Smooth muscle cell (in vitro differentiated cells): Measurements from ENCODE around the gene MAP3K5. TPM values are rescaled to one million over a fixed set of nuclear protein-coding genes. Genes with fewer than 3 reads are reported as not detected.
A peak's percentile ranks its signal among the peaks of the same experiment; 100 is the strongest.

Experiments
- DNase-seq: peaks from one replicate; lab custom pipeline; 2025; ENCODE audit not compliant: unreplicated experiment; lab: John Stamatoyannopoulos, UW
- H2AFZ ChIP-seq: fragments of 200-600 bp; sonication (generic); 2 replicates; pipeline ENCODE4 v1.6.0; 2016; ENCODE audit warnings: antibody characterized with exemption, low read depth, mild to moderate bottlenecking
- H3F3A ChIP-seq: fragments of 200-600 bp; sonication (generic); 2 replicates; pipeline ENCODE4 v1.6.0; 2017; ENCODE audit warnings: antibody characterized with exemption, low read depth
- H3K27ac ChIP-seq: fragments of 200-600 bp; sonication (generic); 2 replicates; pipeline ENCODE4 v1.5.1; 2016; ENCODE audit warnings: low read depth, mild to moderate bottlenecking
- H3K27me3 ChIP-seq: fragments of 200-600 bp; sonication (generic); 2 replicates; pipeline ENCODE4 v1.6.1; 2016; ENCODE audit warnings: low read depth, mild to moderate bottlenecking
- H3K36me3 ChIP-seq: fragments of 200-600 bp; sonication (generic); 2 replicates; pipeline ENCODE4 v1.5.1; 2016; ENCODE audit warnings: low read depth
- H3K4me1 ChIP-seq: fragments of 200-600 bp; sonication (generic); 2 replicates; pipeline ENCODE4 v1.5.1; 2016; ENCODE audit warnings: low read depth
- H3K4me2 ChIP-seq: fragments of 200-600 bp; sonication (generic); 2 replicates; pipeline ENCODE4 v1.6.0; 2016; ENCODE audit warnings: mild to moderate bottlenecking
- H3K4me3 ChIP-seq: fragments of 200-600 bp; sonication (generic); 2 replicates; pipeline ENCODE4 v1.5.1; 2016; ENCODE audit warnings: mild to moderate bottlenecking
- H3K79me2 ChIP-seq: fragments of 200-600 bp; sonication (generic); 2 replicates; pipeline ENCODE4 v1.6.0; 2016; ENCODE audit warnings: low read depth, mild to moderate bottlenecking
- H3K9ac ChIP-seq: fragments of 200-600 bp; sonication (generic); 2 replicates; pipeline ENCODE4 v1.6.0; 2016; ENCODE audit warnings: low read depth
- H3K9me3 ChIP-seq: fragments of 200-600 bp; sonication (generic); replicated peaks from 2 replicates; pipeline ENCODE4 v1.5.1; 2016; ENCODE audit warnings: low read depth
- H4K20me1 ChIP-seq: fragments of 200-600 bp; sonication (generic); 2 replicates; pipeline ENCODE4 v1.6.0; 2016; ENCODE audit warnings: low read depth
- CTCF ChIP-seq: fragments of 200-600 bp; sonication (generic); IDR thresholded peaks from 2 replicates; pipeline ENCODE4 v1.5.1; 2017; ENCODE audit warnings: borderline replicate concordance, mild to moderate bottlenecking, antibody characterized with exemption; ENCODE audit not compliant: insufficient read depth, poor library complexity, severe bottlenecking
- WGBS: methylation state at CpG from one replicate; pipeline ENCODE4 v1.1.7; 2016; ENCODE audit warnings: low lambda C conversion rate; 5-methylcytosine and 5-hydroxymethylcytosine counted together
- polyA plus RNA-seq: library from polyadenylated mRNA; unstranded; fragments of >200 nt; fragmentation: Nextera tagmentation; extraction: Ambion mirVana; gene quantifications from 2 replicates; pipeline ENCODE4 v1.2.1, GENCODE V29; 2016
- total RNA-seq: library from RNA; depleted of rRNA; stranded (reverse); fragments of >200 nt; gene quantifications from 2 replicates; pipeline ENCODE4 v1.2.3, GENCODE V29; 2014

The MAP3K5 gene
- total and polyA plus RNA-seq, 2 experiments from 2014 or later: 0.93 to 2.1 TPM

- H3K4me1 ChIP-seq: peaks cover 10% of the 10 kb centered on the region
- no peaks in the 10 kb centered on the region for H3K36me3 ChIP-seq
- TF ChIP-seq CTCF: no peak
- H3K9me3 ChIP-seq: no peaks in the 10 kb centered on the region
- H2AFZ ChIP-seq: no peak overlapping the region
- no peak overlapping the region for H3K4me3 ChIP-seq
- no peak for DNase-seq
- no peaks in the 10 kb centered on the region for H4K20me1 ChIP-seq
- no peaks in the 10 kb centered on the region for H3K79me2 ChIP-seq
- H3K27ac ChIP-seq: no peak overlapping the region
- H3K4me2 ChIP-seq: peak overlapping the region; percentile 28
- H3K9ac ChIP-seq: no peak overlapping the region
- H3K27me3 ChIP-seq: no peaks in the 10 kb centered on the region
- 19% methylated on average over 1 of the region's 1 CpG for WGBS
- peaks cover 2% of the 10 kb centered on the region for H3F3A ChIP-seq
Measured at GRCh38 chr6:136604328-136604825, 187.9 kb downstream of the MAP3K5 start.

- no peak overlapping the region for H2AFZ ChIP-seq
- 40% methylated on average over 3 of the region's 3 CpGs for WGBS
Measured at GRCh38 chr6:136600818-136601217, 191.5 kb downstream of the MAP3K5 start.

GRCh38 chr6:136599329-136600011 is 192.8 kb downstream of the MAP3K5 start:
- Histone ChIP-seq H3K4me1 (peaks cover 2% of the 10 kb centered on the region), H3K27me3 (no peaks in the 10 kb centered on the region), H3K4me2 (no peak overlapping the region), H3K9ac (no peak overlapping the region), H3K79me2 (no peaks in the 10 kb centered on the region), H3K4me3 (no peak overlapping the region), H3K27ac (no peak overlapping the region), H4K20me1 (no peaks in the 10 kb centered on the region), H3F3A (no peaks in the 10 kb centered on the region), H3K9me3 (no peaks in the 10 kb centered on the region), H3K36me3 (no peaks in the 10 kb centered on the region), H2AFZ (no peak overlapping the region)
- DNase-seq: no peak
- TF ChIP-seq CTCF: no peak
- WGBS: 90% methylated on average over 10 of the region's 10 CpGs

More at GRCh38 chr6:136600818-136601217, 191.5 kb downstream of the MAP3K5 start:
- Histone ChIP-seq H4K20me1 (no peaks in the 10 kb centered on the region), H3K4me1 (peaks cover 5% of the 10 kb centered on the region), H3K9me3 (no peaks in the 10 kb centered on the region), H3K36me3 (no peaks in the 10 kb centered on the region), H3K4me2 (peak overlapping the region; percentile 12), H3K4me3 (no peak overlapping the region), H3K9ac (no peak overlapping the region), H3K27me3 (no peaks in the 10 kb centered on the region), H3F3A (no peaks in the 10 kb centered on the region), H3K27ac (no peak overlapping the region), H3K79me2 (no peaks in the 10 kb centered on the region)
- TF ChIP-seq CTCF: no peak
- no peak for DNase-seq

- no peaks in the 10 kb centered on the region for H3K79me2 ChIP-seq
- H3K4me3 ChIP-seq: no peak overlapping the region
- TF ChIP-seq CTCF: no peak
Measured at GRCh38 chr6:136598048-136598447, 194.2 kb downstream of the MAP3K5 start.

More at GRCh38 chr6:136598048-136598447, 194.2 kb downstream of the MAP3K5 start:
- H2AFZ ChIP-seq: no peak overlapping the region
- no peaks in the 10 kb centered on the region for H3K9me3 ChIP-seq
- no peaks in the 10 kb centered on the region for H3K36me3 ChIP-seq
- H3K4me2 ChIP-seq: no peak overlapping the region
- no peak for DNase-seq
- no peaks in the 10 kb centered on the region for H3K4me1 ChIP-seq
- no peaks in the 10 kb centered on the region for H3F3A ChIP-seq
- H3K9ac ChIP-seq: no peak overlapping the region
- H4K20me1 ChIP-seq: no peaks in the 10 kb centered on the region
- WGBS: 96% methylated on average over 3 of the region's 3 CpGs
- H3K27me3 ChIP-seq: no peaks in the 10 kb centered on the region
- no peak overlapping the region for H3K27ac ChIP-seq
